GOT3 (cell line): ENCODE results near the gene SAT1.
"Not testable (repeated sequence)": the region's sequence is repeated elsewhere in the genome, so short reads cannot be mapped to it uniquely, and the experiment has no call there.

ENCODE experiments used
- DNase-seq: peaks from one replicate; lab custom pipeline; 2025; ENCODE audit warnings: mixed read lengths; lab: John Stamatoyannopoulos, UW

Gene SAT1

DNA sequence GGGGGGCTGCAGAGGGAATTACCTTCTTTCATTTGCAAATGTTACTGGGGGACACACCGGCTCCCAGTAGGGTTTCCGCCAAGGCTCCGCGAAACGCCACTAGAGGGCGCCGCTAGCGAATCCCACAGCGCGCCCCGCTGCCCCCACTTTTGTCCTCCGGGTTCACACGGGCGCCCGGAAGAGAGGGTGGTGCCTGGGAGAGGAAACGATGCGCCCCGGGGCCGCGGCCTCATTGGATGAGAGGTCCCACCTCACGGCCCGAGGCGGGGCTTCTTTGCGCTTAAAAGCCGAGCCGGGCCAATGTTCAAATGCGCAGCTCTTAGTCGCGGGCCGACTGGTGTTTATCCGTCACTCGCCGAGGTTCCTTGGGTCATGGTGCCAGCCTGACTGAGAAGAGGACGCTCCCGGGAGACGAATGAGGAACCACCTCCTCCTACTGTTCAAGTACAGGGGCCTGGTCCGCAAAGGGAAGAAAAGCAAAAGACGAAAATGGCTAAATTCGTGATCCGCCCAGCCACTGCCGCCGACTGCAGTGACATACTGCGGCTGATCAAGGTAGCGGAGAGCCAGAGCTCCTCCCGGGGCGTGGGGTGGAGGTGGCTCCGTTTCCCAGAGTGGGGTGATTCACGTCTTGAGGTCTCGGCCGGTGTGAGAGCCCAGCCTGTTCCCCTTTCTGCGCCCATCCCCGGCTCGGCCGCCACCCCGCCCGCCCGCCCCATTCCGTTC lies at the start of gene SAT1:
TSS of gene SAT1 (plus strand) at position 311 of the 726 bp plus-strand sequence. CDS start at position 490, 179 bp downstream.
- DNase-seq = peak; percentile 82

DNA sequence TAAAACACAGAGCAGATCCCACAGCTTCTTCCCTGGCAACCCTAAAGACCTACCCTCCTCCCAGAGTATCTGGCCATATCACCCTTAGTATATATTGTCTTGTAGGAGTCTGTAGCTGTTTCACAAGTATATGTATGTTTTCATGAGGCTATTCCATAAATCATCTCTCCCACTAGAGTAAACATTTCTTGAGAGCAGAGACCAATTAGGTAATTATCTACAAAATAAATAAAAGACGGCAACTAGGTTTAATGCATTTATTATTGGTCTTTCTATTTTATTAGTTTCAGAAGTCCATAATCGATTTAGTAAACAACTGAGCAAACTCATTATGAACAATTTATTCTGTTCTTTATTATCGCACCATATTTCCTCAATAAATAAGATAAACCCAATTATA lies 46.9 kb upstream of the SAT1 start:
- DNase-seq = no peak

- no peak for DNase-seq
Measured at GRCh38 chrX:23737413-23737812, 45.6 kb upstream of the SAT1 start.

DNA sequence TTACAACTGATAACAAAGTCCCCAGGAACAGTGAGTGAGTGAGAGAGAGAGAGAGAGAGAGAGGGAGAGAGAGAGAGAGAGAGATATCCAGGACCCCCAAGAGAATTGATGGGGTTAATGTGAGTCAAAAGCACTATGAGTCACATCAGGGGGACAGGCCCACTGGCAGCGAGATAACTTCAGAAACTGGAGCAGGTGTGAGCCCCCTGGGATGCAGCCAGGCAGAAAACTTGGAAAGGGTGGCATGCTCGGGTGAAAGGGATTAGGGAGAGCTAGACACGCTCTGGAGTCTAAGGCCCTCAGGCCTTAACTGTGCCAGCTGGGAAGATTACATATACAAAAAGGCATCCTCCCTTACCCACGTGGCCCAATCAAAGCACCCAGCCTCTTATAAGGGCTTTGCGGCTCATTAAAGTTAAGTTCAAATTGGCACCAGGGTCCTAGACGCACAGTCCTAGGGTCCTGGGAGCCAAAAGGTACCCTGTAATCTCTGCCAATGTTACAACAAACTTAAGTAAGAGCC lies 40.7 kb upstream of the SAT1 start:
- no peak for DNase-seq

DNA sequence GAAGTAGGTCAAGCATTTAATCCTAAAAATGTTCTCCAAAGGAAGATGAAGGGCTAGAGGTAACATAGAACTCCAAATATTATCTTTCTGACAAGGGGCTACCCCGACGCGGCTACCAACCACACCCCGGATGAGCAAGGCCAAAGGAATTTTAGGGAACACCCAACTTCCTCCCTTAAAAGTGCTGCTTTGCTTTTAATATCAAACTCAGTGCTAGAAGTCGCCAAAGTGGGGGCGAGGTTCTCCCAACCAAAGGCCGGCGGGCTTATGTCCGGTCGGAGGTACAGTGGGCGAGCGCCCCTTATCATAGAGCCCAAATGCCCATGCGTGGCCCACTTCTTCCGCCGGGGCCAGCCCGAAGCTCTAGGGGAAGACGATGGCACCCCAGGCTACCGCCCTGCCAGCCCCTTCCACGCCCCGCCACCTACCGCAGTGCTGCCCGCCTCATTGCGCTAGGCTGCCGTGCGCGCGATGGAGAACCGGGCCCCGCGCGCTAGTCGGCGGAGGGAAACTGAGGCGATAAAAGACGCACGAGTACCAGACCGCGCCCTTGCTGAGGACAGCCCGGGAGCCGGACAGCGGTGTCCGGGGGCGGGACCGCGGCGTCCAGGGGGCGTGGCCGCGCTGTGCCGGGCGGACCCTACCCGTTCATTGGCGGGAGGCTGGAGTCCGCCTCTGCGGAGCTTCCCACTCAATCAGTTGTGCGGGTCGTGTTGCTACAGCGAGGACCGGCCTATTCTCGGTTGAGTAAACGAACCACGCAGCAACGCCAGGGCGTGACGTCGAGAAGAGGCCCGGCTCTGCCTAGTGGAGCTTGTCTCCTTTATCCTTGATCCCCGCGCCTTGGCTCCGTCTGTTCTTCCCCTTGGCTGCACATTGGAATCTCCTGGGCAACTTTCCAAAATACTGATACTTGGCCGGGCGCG lies 40.0 kb upstream of the SAT1 start, which contains the start of gene ACOT9:
TSS of gene ACOT9 (minus strand) at position 580 of the 926 bp plus-strand sequence. CDS start at position 448, 132 bp downstream.
- DNase-seq = peak; percentile 60

- not testable (repeated sequence) for DNase-seq
Measured at GRCh38 chrX:23743623-23743971, 39.4 kb upstream of the SAT1 start.

GRCh38 chrX:23745786-23746185 lies 37.2 kb upstream of the SAT1 start:
- DNase-seq = no peak

- no peak for DNase-seq
Measured at GRCh38 chrX:23749129-23749528, 33.8 kb upstream of the SAT1 start.

DNA sequence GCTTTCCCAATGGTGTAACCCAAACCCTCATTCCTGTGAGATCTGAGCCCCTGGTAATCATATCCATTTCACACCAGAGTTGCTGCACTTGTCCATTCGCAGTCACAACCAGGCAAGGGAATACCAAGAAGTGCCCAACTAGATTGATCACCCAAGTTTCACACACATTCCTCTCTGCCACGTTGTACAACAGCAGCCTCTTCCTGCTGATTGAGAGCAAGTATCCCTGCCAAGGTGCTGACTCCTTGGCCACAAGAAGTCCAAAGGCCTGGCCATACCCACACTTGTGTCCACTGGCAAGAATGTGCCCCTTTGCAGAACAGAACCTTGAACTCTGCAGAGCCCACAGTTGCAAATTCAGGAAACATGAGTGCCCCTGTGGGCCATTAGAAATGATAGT lies 33.4 kb upstream of the SAT1 start:
- no peak for DNase-seq

DNA sequence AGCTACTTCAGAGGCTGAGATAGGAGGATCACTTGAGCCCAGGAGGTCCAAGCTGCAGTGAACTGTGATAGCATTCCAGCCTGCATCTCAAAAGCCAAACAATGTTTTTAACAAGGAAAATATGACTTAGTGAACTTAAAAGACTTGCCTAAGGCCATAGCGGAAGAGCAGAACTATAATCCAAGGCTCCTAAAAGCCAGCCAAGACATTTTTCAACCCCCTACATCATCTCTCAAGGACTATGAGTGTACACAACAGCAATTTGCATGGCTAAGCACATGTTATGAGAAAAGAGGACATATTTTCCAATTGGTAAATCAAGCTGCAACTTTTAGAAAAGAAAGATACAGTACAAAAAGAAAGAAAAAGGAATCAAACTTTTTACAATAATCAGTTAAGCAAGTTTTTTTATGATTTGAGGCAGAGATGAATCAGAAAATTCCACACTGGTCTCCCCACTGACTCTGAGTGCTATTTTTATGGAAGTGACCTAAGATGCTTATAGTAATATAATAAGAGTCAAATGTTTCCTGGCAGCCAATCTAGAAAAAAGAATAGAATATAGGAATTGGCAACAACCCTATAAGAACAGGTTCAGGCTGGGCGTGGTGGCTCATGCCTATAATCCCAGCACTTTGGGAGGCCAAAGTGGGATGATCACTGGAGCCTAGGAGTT lies 30.1 kb upstream of the SAT1 start:
- no peak for DNase-seq

- no peak for DNase-seq
Measured at GRCh38 chrX:23754664-23755063, 28.3 kb upstream of the SAT1 start.

DNA sequence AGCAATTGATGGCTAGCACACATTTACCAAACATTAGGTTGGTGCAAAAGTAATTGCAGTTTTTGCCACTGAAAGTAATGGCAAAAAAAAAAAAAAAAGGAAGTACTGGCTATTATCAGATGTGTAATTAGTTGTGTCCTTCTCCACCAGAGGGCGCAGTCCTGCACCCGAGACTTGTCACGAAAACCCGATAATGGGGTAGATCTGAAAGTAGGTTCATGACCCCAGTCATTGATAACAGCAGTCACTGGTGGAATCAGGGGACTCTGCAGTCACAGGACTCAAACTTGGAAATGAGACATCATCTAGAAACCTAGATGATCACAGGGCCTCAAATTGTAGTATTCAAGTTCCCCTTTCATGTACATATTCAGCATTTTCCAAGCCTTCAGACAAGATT lies 26.8 kb upstream of the SAT1 start:
- no peak for DNase-seq

DNA sequence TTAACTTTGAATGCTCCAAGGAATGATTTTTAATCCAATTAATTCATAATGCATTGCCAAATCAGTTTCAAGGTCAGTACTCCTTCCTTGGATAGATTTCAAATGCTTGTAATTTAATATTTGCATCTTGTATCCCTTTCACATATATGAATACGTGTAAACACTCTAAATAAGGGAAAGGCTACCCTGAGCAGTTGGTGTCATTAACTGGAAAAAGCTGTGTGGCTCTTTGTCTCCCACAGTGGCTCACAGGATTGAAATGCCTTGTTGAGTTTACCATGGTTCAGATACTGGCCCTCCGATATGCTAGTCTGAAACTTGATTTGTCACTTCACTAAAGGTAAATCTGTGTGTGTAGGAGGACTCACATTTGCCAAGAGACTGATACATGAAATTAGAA lies 23.2 kb upstream of the SAT1 start:
- no peak for DNase-seq

DNA sequence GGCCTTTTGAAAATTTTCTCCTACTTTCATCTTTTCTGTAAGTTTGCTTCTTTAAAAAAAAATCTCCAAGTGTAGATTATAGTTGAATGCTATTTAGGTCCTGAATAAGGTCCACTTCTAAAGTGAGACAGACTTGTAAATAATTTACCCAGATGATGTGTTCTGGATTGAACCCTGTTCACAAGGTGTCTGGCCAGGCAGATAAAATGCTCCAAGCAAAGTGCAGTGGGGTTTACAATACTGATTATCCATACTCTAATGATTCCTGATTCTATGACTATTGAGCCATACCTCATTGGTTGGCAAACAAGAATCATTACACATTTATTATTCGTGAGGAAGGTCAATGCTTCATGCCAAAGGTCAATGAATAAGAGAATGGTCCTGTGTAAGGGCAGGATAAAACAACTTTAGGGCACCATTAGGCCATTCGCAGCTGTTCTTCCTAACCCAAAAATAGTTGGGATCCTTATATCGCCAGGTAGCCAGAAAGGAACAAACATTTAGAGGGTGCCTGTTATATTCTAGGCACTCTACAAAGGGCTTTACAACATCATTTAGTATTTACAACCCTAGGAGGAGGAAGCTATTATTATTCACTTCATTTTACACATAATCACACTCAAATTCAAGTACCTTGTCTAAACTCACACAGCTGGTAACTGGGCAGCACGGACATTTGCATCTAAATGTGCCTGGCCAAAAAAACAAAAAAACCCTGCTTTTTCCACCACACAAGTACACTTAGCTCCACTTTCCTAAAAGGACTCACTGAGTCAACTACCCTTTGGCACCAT lies 18.6 kb upstream of the SAT1 start:
- DNase-seq = no peak

DNA sequence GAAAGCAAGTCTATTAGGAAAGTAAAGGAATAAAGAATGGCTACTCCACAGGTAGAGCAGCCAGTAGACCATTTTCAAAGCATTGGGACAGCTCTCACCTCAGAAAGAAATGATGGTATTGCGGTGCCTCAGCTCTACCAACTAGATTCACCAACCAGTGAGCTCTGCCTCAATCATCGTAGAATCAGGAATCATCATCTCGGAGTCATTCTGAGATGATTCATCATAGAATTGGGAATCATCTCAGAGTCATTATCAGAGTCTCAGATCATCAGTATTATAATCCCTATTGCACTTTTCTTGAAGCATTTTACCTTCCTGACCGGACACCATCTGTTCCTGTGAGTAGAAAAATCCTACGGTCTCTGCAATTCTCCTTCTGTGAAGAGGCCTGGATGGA lies 17.5 kb upstream of the SAT1 start:
- no peak for DNase-seq

DNA sequence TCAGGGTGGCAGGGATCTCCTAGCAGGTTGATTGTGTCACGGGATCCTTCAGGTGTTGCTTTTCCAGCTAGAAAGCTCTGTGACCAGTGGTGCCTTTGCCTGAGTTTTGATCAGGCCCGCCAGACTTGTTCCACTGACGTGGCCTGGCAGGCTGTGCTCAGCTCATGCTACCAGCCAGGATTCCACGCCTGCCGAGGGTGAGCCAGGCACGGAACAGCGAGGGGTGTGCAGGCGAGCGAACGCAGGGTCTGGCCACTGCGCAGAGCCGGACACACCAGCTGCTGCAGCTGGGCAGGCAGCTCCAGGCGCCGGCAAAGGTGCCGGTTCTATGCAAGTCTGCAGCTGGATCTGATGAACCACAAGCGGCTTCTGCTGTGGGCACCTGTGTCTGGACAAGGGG lies 17.1 kb upstream of the SAT1 start:
- no peak for DNase-seq

DNA sequence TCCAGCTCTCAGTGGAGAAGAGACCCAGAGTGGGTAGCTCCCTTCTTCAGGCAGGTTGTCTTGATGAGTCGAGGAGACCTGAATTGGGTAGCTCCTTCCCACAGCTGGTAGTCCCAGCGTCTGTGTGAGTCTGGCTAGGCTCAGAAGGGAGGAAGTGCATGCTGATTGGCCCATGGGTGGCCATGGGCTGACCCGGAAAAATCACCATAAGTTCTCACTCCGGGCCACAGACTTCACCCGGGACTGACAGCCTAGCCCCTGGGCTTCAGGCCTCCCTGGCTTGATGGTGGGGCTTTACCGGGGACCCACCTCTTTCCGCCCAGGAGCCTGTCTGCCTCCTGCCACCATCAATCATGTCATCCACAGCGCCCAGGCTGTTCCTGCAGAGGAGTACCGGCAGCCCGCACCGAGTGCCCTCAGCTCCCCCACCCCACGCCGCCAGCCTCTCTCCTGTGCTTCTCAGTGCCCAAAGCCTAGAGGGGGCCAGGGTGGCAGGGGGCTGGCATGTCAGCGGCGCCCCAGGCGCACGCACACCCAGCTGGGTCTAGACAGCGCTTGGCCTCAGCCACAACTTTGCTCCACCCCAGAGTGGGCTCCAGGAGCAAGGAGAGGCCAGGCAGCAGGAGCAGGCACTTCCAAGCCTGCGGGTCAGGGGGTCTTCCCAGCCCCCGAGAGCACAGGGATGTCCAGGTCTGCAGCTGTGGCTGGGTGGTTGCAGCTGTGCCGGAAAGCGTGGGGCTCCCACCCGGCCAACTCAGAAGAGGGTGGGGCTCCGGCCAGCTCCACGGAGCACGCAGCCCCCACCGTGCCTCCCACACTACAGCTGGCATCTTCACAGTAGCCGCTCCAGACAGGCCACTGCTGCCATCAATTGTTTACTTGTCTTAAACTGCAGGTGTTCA lies 16.1 kb upstream of the SAT1 start:
- no peak for DNase-seq

DNA sequence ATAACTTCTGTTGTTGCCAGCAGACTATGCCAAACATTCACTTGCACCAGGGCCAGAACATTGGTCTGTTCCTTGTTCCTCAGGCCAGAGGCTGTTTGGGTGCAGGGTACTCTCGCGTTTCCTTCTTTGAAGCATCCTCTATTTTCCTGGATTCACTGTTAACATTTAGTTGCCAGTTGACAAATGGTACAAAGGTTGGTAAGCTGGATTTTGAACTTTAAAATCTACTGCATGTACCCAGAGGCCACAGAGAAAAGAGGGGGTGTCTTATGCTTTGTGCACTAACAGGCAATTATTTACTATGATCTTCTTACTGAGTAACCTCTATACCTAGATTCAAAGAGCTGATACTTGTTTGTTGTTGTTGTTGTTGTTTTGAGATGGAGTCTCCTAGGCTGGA lies 12.8 kb upstream of the SAT1 start:
- DNase-seq = no peak

DNA sequence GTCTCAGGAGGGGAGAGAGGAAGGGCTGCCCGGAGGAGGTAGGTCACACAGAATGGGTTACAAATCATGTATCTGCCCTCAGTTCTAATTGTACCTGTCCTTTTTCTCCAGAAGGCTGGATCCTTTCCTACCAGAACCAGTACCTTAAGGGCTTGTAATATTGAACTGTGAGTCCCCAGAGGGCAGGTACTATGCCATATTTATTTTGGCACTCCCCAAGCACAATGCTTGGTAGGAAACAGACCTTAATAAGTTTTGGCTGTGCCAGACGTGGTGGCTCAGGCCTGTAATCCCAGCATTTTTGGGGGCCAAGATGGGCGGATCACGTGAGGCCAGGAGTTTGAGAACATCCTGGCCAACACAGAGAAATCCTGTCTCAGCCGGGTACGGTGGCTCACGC lies 11.9 kb upstream of the SAT1 start:
- not testable (repeated sequence) for DNase-seq

DNA sequence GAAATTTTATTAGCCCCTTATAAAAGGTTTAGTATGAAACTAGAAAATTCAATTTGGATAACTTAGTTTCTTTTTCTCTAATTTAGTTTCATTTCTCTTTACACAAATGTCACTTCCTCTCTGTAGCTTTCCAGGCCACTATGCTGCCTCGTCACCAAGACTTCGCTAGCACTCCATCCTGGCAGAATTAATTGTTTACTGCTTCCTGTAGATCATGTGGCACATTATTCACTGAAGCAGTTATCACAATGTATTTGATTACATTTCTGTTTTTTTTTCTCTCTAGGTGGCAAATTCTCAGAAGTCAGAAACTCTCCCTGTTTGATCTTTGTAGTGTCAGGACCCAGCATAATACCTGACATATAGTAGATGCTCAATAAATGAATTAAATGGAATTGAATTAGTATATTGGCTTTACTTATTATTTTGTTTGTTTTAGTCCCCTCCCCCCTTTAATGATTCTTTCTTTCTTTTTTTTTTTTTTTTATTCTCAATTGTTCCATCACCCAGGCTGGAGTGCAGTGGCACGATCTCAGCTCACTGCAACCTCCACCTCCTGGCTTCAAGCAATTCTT lies 9.3 kb upstream of the SAT1 start:
- no peak for DNase-seq
